Endothelial cell of umbilical vein (primary cell): ENCODE data around the gene PBX2.

ENCODE experiments used
- GATA2 ChIP-seq: IDR thresholded peaks from 2 replicates; pipeline ENCODE4 v1.7.0; 2011; ENCODE audit warnings: low read depth, mild to moderate bottlenecking, moderate library complexity, mixed read lengths, low read length; ENCODE audit not compliant: insufficient read length, insufficient read depth
- MYC ChIP-seq: IDR thresholded peaks from one replicate; pipeline ENCODE4 v1.6.1; 2011; ENCODE audit warnings: mild to moderate bottlenecking, low read depth, low read length
- POLR2A ChIP-seq: IDR thresholded peaks from 2 replicates; pipeline ENCODE4 v1.6.1; 2012; ENCODE audit warnings: low read depth, mild to moderate bottlenecking, control low read depth, low read length
- TF ChIP-seq, protein P1 (sequence below), 2 donors: IDR thresholded peaks; 1 replicate in 1 of 2; 2 replicates in 1 of 2; pipeline ENCODE4 v1.5.1; 2011; ENCODE audit warnings: low read length in 2 of 2, mild to moderate bottlenecking in 2 of 2, moderate library complexity in 2 of 2, control low read depth in 1 of 2, inconsistent platforms in 1 of 2, low read depth in 1 of 2; ENCODE audit not compliant: insufficient read depth in 1 of 2; ENCODE audit errors: extremely low read depth in 1 of 2

DNA sequence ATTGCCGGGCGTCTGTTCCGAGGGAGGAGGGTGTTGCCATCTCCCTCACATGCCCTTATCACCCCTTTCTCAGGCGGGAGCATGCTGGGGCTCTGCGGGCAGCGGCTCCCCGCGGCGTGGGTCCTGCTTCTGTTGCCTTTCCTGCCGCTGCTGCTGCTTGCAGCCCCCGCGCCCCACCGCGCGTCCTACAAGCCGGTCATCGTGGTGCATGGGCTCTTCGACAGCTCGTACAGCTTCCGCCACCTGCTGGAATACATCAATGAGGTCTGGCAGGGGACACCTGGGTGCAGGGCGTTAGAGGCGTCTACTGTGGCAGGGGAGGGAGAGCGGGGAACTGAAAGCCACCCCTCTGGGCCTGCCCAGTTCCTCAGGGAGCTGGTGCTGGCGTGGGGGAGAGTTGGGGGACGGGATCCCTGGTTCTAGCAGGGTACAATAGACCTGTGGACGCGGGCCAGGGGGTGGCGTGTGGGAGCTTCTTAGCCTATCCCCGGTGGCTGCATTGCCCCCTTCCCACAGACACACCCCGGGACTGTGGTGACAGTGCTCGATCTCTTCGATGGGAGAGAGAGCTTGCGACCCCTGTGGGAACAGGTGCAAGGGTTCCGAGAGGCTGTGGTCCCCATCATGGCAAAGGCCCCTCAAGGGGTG, 35.4 kb downstream of the PBX2 start:
- TF ChIP-seq MYC (no peak), POLR2A (no peak), GATA2 (no peak)
- TF ChIP-seq, protein P1, sequence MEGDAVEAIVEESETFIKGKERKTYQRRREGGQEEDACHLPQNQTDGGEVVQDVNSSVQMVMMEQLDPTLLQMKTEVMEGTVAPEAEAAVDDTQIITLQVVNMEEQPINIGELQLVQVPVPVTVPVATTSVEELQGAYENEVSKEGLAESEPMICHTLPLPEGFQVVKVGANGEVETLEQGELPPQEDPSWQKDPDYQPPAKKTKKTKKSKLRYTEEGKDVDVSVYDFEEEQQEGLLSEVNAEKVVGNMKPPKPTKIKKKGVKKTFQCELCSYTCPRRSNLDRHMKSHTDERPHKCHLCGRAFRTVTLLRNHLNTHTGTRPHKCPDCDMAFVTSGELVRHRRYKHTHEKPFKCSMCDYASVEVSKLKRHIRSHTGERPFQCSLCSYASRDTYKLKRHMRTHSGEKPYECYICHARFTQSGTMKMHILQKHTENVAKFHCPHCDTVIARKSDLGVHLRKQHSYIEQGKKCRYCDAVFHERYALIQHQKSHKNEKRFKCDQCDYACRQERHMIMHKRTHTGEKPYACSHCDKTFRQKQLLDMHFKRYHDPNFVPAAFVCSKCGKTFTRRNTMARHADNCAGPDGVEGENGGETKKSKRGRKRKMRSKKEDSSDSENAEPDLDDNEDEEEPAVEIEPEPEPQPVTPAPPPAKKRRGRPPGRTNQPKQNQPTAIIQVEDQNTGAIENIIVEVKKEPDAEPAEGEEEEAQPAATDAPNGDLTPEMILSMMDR (IDR thresholded peaks at IDR 0.05; ENCODE audit: extremely low read depth in 1 of 2, insufficient read depth in 1 of 2, low read depth in 1 of 2, low read length in 2 of 2), result peak; percentile 17 to 34
